Forelimb muscle (tissue), 1 donor: ENCODE data around the gene RASGEF1B. TPM values are rescaled to one million over a fixed set of nuclear protein-coding genes. Genes with fewer than 3 reads are reported as not detected.

Experiments used
- DNase-seq: peaks from one replicate; pipeline ENCODE4 v3.0.0-alpha.2; 2013; ENCODE audit warnings: low read depth
- polyA plus RNA-seq: library from polyadenylated mRNA; unstranded; fragments of 120-200 nt; gene quantifications from one replicate; pipeline ENCODE4 v1.2.1, GENCODE V29; 2013; ENCODE audit not compliant: insufficient read length

The RASGEF1B gene
- polyA plus RNA-seq, 1 donor = 4.8 TPM

DNA sequence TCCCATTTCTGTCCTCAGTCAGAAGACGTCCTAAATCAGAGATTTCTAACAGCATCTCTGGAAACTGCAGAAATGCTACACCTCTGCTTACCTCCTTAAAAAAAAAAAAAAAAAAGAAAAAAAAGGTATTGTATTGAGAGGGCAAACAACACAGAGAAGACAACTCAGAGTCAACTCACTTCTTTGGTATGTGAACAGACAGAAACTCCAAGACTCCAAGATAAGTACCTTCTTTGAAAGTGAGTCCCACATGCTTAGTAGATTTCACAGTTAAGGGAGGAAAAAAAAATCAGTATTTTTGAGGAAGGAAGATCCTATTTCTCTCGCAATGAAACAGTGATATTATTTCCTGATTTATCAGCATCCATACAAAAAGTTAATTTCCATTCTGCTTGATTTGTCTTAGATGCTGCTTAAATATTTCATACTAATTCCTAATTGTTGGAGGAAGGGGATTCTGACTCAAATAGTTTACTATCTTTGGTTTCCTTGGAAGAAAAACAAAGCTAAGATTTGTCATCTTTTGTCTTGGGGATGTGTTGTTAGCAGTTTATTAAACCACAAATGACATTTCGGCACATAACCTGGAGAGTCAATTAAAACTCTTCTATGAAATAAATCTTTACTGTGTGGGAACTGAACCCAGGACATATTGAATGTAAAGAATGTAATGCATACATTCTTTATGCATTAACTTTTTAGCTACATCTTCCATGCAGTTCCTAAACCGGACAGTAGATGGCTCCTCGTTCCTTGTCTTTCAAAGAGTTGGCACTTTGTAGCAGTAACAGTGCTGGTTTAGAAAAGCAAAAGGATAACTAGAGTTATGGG lies 4.7 kb downstream of the RASGEF1B start:
- DNase-seq = no peak

DNA sequence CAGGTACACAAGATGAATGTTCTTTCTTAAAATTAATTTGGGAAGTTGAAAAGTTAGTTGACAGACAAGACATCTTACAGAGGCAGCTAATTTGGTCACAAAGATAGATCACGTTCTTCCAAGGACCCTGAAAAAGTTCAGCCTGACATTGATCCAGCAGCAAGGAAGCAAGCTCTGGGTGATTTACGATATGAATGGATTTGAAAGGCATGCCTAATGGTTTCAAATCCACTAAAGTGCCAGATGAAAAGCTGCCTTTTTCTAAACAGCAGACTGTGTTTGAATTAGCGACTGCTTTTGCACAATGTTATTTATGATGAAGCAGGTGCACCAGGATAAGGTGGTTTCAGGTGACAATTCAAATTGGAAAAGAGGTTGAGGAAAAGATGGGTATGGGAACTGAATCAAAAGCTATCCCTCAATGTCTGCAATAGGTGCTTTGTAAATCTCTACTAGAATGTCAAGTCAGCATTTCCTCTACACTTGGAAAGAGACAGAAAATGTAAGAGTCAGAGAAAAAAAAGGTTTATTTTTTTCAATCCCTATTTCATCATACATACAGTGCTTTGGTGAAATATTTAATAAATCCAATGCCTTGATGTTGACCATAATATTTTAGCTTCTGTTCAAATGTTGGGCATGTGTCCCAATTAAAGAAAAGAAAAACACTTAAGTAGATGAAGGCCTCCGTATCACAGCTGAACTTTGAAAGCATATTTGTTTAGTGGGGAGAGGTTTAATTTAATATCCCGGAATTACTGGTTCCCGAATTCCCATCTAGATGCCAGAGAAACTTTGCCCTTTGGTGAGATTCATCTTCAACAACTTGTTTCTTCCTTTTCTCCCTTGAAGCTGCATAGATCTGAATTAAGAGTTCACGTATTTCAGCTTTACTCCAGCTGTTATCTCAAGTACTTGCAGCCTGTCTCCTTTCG lies 6.0 kb downstream of the RASGEF1B start:
- DNase-seq = no peak

DNA sequence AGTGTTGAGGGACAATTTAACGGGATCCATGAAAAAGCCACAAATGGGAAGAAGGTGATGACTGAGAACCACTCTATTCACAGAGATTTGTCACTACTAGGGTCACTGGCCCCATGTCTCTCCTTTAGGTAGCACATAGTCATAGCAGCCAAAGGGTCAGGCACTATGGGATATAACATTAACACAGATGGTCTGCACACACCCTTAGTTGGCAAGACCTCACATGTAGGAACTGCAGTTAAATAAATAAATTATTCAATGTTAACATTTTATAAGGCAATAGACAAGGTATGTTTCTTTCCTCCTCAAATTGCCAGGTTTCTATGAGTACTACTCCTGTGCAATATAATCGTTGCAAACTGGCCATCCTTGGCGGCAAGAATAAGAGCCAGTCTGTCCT lies 10.9 kb downstream of the RASGEF1B start:
- no peak for DNase-seq

DNA sequence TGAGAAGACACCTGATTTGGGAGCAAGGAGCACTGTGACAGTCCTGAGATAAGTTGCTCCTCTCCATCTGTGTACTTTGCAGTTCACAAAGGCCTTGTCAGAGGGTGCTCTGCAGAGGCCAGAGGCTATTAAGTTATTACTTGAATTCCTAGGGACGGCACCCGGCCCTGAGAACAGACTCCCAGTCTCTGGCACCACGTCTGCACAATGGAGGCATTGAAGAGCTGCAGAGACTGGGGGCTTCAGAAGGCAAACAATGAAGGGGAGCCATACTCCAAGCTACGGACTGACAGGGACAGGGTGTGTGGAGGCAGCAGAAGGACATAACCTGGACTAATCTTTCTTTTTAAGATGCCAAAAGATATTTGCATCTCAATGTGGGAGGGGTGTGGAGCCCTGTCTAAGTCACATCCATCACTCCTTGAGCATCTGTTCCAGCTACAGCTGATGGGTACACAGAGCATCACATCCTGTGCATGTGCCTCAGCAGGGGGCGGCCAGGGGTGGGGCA lies 11.5 kb downstream of the RASGEF1B start:
- DNase-seq = no peak

DNA sequence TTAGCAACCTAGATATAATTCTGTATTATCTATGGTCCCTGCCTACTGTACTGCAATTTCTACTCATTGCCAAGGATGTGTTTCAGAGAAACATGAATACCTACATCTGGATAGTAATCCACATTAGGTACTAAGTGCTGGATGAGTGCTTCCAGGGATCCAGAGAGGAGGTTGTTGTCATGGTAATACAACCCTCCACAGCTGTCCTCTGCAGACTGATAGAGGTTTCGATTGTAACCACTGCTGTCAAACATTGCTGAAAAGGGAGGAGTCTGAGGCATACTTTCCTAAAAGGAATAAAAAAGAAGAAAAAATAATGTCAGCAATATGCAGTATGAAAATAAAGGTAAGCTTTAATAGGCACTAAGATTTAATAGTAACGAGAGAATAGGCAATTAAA lies 12.5 kb downstream of the RASGEF1B start:
- DNase-seq = no peak

DNA sequence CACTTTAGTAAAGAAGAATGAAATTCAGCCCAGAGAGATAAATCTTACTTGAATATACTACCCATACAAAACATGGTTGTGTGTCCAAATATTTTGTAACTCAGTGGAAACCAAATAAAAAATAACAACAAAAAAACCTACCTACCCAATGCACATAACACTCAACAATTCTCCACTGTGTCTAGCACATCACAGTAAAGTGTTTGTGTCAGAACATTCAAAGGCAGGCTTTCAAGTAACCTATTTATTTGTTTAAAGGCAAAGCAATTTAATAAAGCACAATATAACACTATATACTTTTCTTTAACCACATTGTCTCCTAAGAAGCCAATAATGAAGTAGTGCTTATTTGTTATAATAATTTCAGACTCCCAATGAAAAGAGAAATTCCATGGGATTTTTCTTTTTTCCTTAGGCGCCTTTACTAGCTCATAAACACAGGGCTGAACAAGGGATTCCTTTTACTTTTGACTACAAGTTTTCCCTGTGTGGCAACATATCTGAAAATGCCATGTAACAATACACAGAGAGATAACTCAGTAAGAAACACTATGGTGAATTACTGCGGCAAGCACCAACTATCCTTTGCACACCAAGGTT lies 13.7 kb downstream of the RASGEF1B start:
- no peak for DNase-seq

DNA sequence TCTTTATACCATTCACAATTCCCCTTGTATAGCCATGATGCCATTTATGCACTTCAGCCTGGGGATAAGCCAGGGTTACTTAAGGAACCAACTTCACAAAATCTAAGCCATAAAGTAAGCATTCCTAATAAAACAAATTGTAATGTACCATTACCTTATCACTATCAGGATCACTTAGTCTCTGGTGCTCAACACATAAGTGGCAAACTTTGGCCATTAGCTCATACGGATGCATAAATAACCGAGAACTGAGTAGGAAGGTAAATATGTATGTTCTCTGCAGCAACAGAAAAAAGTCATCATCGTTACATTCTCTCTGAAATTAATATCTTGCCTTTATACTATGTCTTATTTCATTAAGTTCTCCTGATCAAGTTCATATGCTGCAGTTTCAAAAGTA lies 14.4 kb downstream of the RASGEF1B start:
- DNase-seq = no peak

DNA sequence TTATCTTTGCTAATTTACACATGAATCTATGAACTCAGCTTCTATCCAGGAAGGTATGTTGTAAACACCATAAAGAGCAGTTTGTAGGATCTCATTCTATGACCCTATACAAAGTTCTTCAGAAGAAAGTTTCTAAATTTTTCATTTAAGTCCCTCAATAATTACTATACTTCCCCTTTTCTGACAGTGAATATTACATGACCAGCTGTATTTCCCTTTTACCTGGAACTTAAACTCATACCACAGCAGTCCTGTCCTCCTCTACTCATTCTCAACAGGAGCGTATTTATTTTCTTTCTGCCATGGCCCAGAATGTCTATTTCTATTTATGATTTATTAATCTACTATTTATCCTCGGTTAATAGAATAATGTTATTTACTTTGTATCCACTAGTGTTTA lies 15.8 kb downstream of the RASGEF1B start:
- DNase-seq = no peak

DNA sequence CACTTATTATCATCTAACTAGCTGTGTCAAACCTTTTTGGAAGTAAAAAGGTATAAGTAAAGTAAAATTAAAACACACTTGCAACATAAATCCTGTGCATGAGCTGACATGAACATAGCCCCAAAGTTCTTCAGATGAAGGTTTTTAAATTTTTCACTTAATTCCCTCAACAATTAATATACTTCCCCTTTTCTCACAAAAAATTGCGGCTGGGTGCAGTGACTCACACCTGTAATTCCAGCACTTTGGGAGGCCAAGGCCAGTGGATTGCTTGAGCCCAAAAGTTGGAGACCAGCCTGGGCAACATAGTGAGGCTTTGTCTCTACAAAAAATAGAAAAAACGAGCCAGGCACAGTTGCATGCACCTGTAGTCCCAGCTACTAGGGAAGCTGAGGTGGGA lies 16.8 kb downstream of the RASGEF1B start:
- no peak for DNase-seq

DNA sequence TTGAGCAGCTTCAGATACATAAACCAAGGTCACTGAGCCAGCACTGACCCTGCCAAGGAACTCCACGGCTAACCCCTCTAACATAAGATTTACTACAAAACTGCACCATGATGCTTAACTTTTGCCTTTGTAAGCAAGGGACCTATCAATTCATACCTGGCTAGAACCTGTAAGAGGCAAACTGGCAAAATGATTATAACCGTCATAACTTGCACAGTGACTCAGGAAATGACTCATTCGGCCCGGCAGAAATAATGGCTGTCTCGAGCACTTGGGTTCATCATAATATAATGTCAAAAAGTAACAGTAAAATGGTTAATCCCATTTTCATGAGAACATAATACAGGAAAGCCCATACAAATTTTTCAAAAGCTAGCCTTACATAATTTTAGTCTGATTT lies 17.2 kb downstream of the RASGEF1B start:
- no peak for DNase-seq

DNA sequence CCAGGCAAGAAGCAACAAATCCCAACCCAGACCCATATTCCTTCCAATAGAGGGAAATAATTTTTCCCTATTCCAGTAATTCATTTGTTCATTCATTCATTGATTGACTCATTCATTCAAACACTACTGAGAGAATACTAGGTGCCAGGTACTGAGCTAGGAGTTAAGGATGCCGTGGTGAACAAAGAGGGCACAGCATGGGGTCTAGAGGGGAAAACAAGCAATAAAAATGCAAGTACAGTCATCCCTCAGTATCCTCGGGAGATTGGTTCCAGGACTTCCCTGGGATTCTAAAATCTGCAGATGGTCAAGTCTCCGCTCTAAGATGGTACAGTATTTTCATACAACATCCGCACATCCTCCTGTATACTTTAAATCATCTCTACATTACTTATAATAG lies 18.7 kb downstream of the RASGEF1B start:
- DNase-seq = no peak

DNA sequence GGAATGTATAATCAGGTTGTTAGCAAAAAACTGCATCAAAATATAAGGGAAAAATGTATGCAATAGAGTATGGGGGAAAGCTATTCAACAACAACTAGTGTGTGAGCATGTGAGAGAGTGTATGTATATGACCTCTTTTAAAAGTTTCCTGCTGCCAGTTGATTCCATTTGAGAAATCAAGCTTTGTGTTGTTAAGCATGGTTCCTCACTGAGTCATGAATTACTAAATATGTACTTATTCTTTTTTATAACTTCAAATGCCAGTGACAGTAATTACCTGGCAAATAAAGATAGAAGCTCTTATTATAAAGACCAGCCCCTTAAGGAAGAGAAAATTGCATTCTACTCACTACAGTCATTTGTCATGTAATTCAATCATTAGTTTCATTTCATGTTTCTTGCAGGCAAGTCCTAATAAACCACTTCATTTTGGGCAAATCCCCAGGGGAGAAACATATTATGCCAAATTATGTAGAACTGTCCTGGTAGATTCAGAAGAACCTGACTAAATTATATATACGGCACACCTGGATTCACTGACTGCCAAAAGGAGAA lies 19.2 kb downstream of the RASGEF1B start:
- no peak for DNase-seq

DNA sequence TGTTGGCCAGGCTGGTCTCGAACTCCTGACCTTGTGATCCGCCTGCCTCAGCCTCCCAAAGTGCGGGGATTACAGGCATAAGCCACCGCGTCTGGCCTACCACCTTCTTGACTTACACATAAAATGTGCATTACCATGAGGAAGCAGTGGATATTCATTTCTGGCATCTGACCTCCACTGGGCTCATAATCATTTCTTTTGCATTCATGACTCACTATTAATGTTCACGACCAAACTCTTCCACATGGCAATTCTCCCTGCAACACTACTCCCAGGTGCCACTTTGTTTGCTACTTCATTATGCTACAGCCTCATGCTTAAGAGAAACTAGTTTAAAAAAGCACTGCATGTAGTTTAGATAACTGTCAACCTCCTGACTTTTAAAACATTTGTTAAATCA lies 22.7 kb downstream of the RASGEF1B start:
- DNase-seq = no peak

DNA sequence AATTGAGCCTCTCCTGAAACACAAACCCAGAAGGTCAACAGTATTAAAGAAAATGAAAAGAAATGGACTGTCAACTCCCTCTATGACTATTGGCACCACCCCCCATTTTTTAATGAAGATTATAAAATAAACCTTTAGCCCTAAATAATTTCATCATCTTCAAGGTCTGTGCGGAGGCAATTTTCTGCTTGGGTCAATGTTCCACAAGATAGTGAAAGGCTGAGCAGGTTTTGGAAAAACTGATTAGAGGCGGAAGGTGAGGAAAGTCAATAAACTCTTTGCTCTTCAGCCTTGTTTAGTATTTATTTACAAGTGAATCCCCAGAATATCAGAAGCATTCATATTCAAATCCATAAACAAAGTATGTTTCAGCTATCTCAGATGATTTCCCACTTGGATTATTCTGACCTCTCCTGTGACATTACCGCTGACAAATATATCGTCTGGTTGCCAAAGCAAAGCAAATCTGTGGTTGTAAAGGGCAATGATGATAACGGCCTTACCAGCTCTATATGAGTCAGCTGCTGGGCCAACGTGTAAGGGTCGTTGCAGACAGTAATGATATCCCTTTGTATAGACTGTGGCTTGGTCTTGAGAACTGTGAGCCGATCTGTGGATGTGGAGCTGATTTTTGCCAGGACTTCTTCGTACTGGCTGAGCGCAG lies 24.0 kb downstream of the RASGEF1B start:
- DNase-seq = no peak

DNA sequence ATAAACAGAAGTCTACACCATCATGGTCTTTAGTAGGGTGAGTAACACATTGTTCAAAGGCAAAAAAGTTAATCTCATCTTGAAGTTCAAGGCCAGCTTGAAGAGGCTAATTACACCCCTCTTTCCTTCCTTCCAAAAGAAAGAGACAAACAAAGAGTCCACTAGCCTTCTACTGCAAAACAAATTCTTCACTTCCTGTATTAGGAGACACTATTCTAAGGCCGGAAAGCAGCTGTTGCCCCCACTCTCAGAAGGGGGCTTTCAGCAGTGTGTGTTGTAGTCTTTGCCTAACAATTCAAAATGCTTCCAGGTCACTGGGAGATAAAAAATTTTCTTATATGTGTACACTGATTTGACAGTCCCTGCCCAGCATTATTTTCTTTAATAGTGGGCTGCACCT lies 25.1 kb downstream of the RASGEF1B start:
- no peak for DNase-seq

DNA sequence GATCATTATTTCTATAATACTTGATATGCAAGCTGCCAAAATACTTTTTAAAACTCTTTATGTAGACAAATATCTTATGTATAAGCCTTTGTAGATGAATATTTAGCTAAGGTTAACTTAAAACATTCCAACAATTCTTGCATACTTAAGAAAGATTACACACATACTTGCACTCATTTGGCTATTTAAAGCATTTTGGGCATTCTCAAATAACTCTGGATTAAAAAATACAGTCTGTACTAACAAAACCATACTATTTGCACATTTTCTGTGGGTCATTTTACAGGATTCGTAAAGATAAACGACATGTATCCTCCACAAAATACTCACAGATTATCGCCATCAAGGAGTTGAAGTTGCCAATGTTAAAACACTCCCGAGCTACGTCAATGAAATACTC lies 26.5 kb downstream of the RASGEF1B start:
- DNase-seq = no peak

DNA sequence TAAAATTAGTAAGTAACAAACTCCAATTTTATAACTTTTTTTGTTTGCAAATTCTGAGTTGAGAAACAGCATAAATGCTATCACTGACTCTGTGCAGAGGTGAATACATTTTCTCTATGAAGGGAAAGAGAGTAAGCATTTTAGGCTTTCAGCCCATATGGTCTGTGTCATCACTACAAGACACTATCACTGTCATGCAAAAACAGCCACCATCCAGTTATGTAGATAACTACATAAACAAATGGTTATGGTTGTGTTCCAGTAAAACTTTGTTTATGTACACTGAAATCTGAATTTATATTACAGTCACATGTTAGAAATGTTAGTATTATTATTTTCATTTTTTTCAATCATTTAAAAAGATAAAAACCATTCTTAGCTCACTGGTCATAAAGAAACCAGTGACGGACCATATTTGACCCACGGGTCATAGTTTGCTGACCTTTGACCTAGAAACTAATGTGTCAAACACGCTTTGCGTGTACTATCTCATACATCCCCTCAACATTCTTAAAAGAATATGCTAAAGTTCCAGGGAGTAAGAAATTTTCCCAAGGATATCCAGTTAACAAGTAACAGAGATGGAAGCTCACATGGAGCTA lies 29.1 kb downstream of the RASGEF1B start:
- DNase-seq = no peak

DNA sequence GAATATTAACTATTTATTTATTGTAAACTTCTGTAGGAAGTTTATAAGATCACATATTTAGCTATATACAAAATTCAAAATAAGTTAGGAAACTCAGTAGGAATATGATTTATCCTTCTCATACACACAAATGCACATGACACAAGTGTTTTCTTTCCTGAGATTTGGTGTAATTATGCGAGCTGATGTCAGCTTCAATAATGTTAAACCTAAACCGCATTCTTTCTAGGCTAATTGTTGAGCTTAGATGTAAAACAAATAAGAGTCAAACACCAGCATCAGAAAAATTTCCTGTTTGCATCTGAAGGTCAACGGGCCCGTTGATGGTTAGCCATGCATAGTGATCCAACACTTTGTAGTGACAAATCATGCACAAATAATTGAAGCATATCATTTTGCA lies 30.8 kb downstream of the RASGEF1B start:
- no peak for DNase-seq

DNA sequence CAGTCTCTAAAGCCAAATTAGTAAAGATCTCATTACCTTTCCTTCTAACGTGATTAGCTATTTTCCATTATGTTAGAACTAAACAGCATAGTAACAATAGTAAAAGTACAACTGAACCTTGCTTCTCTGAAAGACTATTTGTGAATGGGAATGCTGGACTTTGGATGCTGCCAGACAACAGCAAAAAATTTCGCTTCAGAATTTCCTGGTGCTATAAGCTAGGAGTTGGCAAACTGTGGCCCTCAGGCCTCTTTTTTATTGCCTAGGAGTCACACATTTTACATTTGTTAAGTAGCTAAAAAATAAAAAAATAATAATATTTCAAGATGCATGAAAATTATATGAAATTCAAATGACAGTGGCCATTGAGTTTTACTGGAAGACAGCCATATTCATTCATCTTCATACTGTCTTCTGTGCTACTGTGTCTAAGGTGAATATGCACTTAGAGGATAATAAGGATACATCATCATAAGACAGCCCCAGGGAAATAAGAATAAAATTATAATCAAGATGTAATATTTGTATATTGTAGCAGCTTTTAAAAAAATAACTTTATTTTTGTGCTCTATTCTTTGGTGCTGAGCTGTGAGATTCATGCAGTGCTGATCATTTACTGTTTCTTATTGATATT lies 34.6 kb downstream of the RASGEF1B start:
- DNase-seq = no peak

DNA sequence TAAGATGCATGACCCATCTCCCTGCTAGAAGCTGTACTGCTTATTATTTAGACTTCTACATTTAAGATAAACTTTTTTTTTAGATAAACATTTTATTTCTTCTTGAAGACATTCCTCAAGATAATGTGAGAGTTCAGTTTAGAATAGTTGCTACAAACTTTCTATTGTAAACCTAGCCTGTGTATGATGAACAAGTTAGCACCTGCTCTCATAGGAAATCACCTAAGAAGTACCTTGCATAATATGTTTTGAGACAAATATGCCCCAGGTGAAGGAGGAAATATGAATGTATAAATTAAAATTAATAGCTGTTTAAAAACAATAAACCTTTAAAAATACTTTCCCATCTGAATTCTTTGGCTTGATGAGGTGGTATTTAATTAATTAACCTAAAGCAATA lies 35.6 kb downstream of the RASGEF1B start:
- no peak for DNase-seq

DNA sequence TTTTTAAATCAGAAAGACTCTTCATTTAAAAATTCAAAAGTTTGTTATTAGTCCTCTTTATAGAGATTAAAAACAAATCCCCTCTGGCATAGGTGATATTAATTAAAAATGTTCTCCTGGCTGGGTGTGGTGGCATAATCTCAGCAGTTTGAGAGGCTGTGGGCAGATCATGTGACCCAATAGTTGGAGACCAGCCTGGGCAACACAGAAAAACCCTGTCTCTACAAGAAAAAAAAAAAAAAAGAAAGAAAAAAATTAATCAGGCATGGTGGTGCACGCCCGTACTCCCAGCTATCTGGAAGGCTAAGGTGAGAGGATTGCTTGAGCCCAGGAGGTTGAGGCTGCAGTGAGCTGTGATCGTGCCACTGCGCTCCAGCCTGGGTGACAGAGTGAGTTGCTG lies 38.9 kb downstream of the RASGEF1B start:
- no peak for DNase-seq
